Measurements from ENCODE around the gene EOGT. TPM values are rescaled to one million over a fixed set of nuclear protein-coding genes. Genes with fewer than 3 reads are reported as not detected.

Gene EOGT
- total RNA-seq, 4 donors from 2014 or later, result 14.6 to 33.2 (median 20.8) TPM

- no peak for DNase-seq
- Histone ChIP-seq H3K27ac (no peak overlapping the region), H3K4me3 (replicated peaks in 1 of 3) (no peak overlapping the region), H3K36me3 (peaks cover 30 to 38% of the 10 kb centered on the region in 2 donors), H3K27me3 (no peaks in the 10 kb centered on the region), H3K9me3 (no peaks in the 10 kb centered on the region), H3K4me1 (no peaks in the 10 kb centered on the region)
- TF ChIP-seq CTCF (IDR thresholded peaks at IDR 0.05), result no peak
- TF ChIP-seq POLR2A (IDR thresholded peaks at IDR 0.05), result no peak
- WGBS, 2 donors, result 77 to 95% methylated on average over 5 of the region's 5 CpGs
- intact Hi-C loops (cut with DNase I), result no loop called here
These were observed 29.4 kb downstream of the EOGT start for GRCh38 chr3:68984011-68984530.

- WGBS, 2 donors, result 80 to 83% methylated on average over 8 of the region's 8 CpGs
- H3K4me3 ChIP-seq (replicated peaks in 1 of 3), result no peak overlapping the region
- no peak overlapping the region for H3K27ac ChIP-seq
- H3K4me1 ChIP-seq, result no peaks in the 10 kb centered on the region
- intact Hi-C loops (cut with DNase I), result no loop called here
- no peaks in the 10 kb centered on the region for H3K27me3 ChIP-seq
- H3K36me3 ChIP-seq, result peaks cover 27 to 46% of the 10 kb centered on the region in 2 donors
- DNase-seq, result no peak
- TF ChIP-seq CTCF (IDR thresholded peaks at IDR 0.05), result no peak
- TF ChIP-seq POLR2A (IDR thresholded peaks at IDR 0.05), result no peak
- H3K9me3 ChIP-seq, result no peaks in the 10 kb centered on the region
These were observed 35.9 kb downstream of the EOGT start for GRCh38 chr3:68977486-68978167.

GRCh38 chr3:68974711-68975110 lies 38.8 kb downstream of the EOGT start:
- peaks cover 23% of the 10 kb centered on the region in 2 donors for H3K36me3 ChIP-seq
- WGBS, 2 donors, result 86 to 87% methylated on average over 5 of the region's 5 CpGs

GRCh38 chr3:68973639-68974038 lies 39.8 kb downstream of the EOGT start:
- intact Hi-C loops (cut with DNase I), result no loop called here
- no peak for DNase-seq
- peaks cover 13 to 14% of the 10 kb centered on the region in 2 donors for H3K36me3 ChIP-seq
- TF ChIP-seq CTCF (IDR thresholded peaks at IDR 0.05) (no peak), POLR2A (IDR thresholded peaks at IDR 0.05) (no peak)
- no peaks in the 10 kb centered on the region for H3K27me3 ChIP-seq
- H3K27ac ChIP-seq, result no peak overlapping the region
- WGBS, 2 donors, result 61 to 62% methylated on average over 7 of the region's 7 CpGs
- H3K4me3 ChIP-seq (replicated peaks in 1 of 3), result no peak overlapping the region
- no peaks in the 10 kb centered on the region for H3K4me1 ChIP-seq
- no peaks in the 10 kb centered on the region for H3K9me3 ChIP-seq

More at GRCh38 chr3:68974711-68975110, 38.8 kb downstream of the EOGT start:
- TF ChIP-seq CTCF (IDR thresholded peaks at IDR 0.05), result no peak
- TF ChIP-seq POLR2A (IDR thresholded peaks at IDR 0.05), result no peak
- no peaks in the 10 kb centered on the region for H3K9me3 ChIP-seq
- no peaks in the 10 kb centered on the region for H3K27me3 ChIP-seq
- H3K4me3 ChIP-seq (replicated peaks in 1 of 3), result no peak overlapping the region
- intact Hi-C loops (cut with DNase I), result no loop called here
- DNase-seq, result no peak
- H3K4me1 ChIP-seq, result no peaks in the 10 kb centered on the region
- H3K27ac ChIP-seq, result no peak overlapping the region

- Histone ChIP-seq H3K4me3 (replicated peaks in 1 of 3) (no peak overlapping the region), H3K36me3 (peaks cover 5 to 7% of the 10 kb centered on the region in 2 donors), H3K27me3 (no peaks in the 10 kb centered on the region), H3K27ac (no peak overlapping the region), H3K4me1 (no peaks in the 10 kb centered on the region), H3K9me3 (no peaks in the 10 kb centered on the region)
- intact Hi-C loops (cut with DNase I), result no loop called here
- 29 to 34% methylated on average over 11 of the region's 11 CpGs for WGBS, 2 donors
- no peak for TF ChIP-seq POLR2A (IDR thresholded peaks at IDR 0.05)
- peak in 5 of 6 experiments; percentile 13 to 66 (median 53) for TF ChIP-seq CTCF (IDR thresholded peaks at IDR 0.05)
- DNase-seq, result peak; percentile 46 to 47
These were observed 41.0 kb downstream of the EOGT start for GRCh38 chr3:68972358-68972979.
